LNCaP clone FGC (cell line): ENCODE measurements around the gene SLC5A10.

Experiments
- DNase-seq: peaks from one replicate; pipeline ENCODE4 v3.0.0-alpha.2; 2011; ENCODE audit warnings: low read depth
- H3K4me3 ChIP-seq: 2 replicates; pipeline ENCODE4 v1.5.1; 2011; ENCODE audit warnings: mild to moderate bottlenecking, low read depth, low read length, control low read depth
- CTCF ChIP-seq: IDR thresholded peaks from 2 replicates; pipeline ENCODE4 v1.5.1; 2012; ENCODE audit warnings: mild to moderate bottlenecking; ENCODE audit not compliant: control insufficient read depth, insufficient read depth; ENCODE audit errors: extremely low read depth

SLC5A10 gene

GRCh38 chr17:18963126-18964017, 11.4 kb downstream of the SLC5A10 start:
- no peak overlapping the region for H3K4me3 ChIP-seq
- TF ChIP-seq CTCF, result no peak
- DNase-seq, result no peak

- H3K4me3 ChIP-seq, result no peak overlapping the region
- no peak for TF ChIP-seq CTCF
- DNase-seq, result no peak
Observed at GRCh38 chr17:18964018-18964351, 12.0 kb downstream of the SLC5A10 start.

DNA sequence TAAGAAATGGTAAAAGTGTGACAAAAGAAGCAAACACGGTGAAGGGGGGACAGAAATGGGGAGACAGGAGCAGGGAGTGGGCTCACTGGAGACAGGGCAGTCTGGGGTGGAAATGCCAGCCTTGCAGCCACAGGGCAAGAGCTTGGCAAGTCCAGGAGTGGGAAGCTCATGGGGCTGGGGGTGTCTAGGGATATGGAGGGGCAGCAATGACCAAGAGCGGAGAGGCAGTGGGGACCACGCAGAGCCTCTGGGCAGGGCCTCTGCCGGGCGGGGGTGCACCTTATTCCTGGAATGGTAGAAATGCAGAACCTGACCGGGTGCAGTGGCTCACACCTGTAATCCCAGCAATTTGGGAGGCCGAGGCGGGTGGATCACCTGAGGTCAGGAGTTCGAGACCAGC, 12.6 kb downstream of the SLC5A10 start:
- TF ChIP-seq CTCF, result no peak
- no peak overlapping the region for H3K4me3 ChIP-seq
- DNase-seq, result no peak

DNA sequence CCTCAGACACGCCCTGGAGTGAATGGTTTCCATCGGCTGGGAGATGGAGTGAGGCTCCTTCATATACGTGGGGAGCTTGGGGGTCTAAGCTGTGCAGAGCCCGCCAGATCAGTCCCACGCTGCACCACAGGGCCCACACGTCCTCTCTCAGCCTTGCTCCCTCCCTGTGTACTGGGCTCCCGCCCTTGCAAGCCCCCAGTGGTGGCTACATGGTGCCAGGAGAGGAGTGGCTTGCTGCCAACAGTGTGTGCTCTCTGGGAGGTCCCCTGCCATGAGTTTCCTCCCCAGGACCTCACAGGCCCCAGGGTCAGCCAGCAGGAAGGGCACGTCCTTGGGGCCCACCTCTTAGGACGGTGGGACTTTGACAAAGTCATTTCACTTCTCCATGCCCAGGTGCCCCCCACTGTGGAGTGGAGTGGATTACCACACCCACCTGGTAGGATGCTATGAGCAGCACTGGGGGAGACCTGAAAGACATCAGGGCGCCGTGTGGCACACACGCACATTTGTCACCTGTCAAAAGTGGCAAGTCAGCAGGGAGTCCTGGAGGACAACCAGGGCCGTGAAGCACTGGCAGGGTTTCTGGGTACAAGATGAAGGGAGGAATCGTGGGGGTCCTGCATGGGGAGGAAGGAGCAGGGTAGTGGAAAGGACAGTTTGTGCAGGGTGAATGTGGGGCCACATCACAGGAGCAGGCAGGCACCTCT, 13.7 kb downstream of the SLC5A10 start:
- no peak for DNase-seq
- TF ChIP-seq CTCF, result no peak
- no peak overlapping the region for H3K4me3 ChIP-seq

DNA sequence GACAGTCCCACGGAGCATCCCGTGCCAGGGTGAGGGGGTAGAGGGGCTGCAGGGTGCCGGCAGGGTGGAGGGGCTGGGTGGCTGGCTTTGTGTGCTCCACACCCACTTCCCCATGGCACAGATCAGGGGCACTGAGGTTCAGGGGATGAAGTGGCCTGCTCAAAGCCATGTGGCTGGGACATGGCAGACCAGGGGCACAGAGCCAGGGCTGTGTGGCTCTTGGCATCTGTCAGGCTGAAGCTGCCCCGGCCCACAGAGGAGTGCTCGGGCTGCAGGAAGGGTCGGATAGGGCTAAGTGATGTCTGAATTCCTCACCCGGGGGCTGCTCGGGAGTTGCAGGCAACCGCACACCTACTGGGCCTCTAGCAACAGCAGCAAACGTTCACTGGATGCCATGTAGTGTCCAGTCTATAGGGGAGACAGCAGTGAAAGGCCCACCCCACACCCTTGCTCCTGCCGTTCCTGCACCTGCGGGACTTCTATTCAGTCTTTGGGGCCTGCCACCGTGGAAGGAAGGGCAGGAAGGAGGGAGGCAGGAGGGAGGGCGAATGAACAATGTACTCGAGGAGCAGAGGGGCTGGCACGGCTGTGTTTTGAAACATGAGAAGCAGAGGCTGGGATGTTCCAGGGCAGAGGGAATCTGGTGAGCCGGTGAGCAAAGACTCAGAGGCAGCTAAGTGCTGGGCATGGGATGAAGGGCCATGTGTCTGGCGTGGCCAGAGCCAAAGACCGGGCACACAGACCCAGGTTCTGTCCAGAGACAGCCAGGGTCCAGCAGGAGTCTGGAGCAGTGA, 15.1 kb downstream of the SLC5A10 start:
- no peak for TF ChIP-seq CTCF
- H3K4me3 ChIP-seq, result no peak overlapping the region
- DNase-seq, result no peak

- H3K4me3 ChIP-seq, result no peak overlapping the region
- DNase-seq, result no peak
- no peak for TF ChIP-seq CTCF
Observed at GRCh38 chr17:18967916-18968315, 16.0 kb downstream of the SLC5A10 start.
